Osteocyte (in vitro differentiated cells): ENCODE results near the gene CCDC192. TPM values are rescaled to one million over a fixed set of nuclear protein-coding genes. Genes with fewer than 3 reads are reported as not detected.
A peak's percentile ranks its signal among the peaks of the same experiment; 100 is the strongest.

Source experiments
- DNase-seq: peaks from one replicate; pipeline ENCODE4 v3.0.0; 2021; ENCODE audit warnings: mixed read lengths; ENCODE audit not compliant: unreplicated experiment; ENCODE audit errors: extremely low spot score
- H3K27ac Mint-ChIP-seq: one replicate; pipeline ENCODE4 v1.8.0; 2021; ENCODE audit warnings: mild to moderate bottlenecking, mixed read lengths; ENCODE audit not compliant: unreplicated experiment
- H3K27me3 Mint-ChIP-seq: one replicate; pipeline ENCODE4 v1.8.0; 2021; ENCODE audit warnings: mixed read lengths; ENCODE audit not compliant: unreplicated experiment
- H3K36me3 Mint-ChIP-seq: one replicate; pipeline ENCODE4 v1.8.0; 2021; ENCODE audit warnings: mixed read lengths; ENCODE audit not compliant: unreplicated experiment
- H3K4me1 Mint-ChIP-seq: one replicate; pipeline ENCODE4 v1.8.0; 2021; ENCODE audit warnings: mixed read lengths; ENCODE audit not compliant: unreplicated experiment
- H3K4me3 Mint-ChIP-seq: one replicate; pipeline ENCODE4 v1.8.0; 2021; ENCODE audit warnings: mild to moderate bottlenecking, moderate library complexity, mixed read lengths; ENCODE audit not compliant: unreplicated experiment
- H3K9me3 Mint-ChIP-seq: one replicate; pipeline ENCODE4 v1.8.0; 2021; ENCODE audit warnings: mixed read lengths; ENCODE audit not compliant: unreplicated experiment
- CTCF ChIP-seq: fragments of 200-600 bp; sonication (generic); IDR thresholded peaks from 2 replicates; pipeline ENCODE4 v1.5.0; 2021; ENCODE audit warnings: antibody characterized with exemption, mild to moderate bottlenecking, moderate library complexity
- total RNA-seq: library from RNA; stranded (reverse); gene quantifications from 2 replicates; pipeline ENCODE4 v1.2.1, GENCODE V29; 2021

Gene CCDC192
- total RNA-seq, 1 donor from 2014 or later: not detected

DNA sequence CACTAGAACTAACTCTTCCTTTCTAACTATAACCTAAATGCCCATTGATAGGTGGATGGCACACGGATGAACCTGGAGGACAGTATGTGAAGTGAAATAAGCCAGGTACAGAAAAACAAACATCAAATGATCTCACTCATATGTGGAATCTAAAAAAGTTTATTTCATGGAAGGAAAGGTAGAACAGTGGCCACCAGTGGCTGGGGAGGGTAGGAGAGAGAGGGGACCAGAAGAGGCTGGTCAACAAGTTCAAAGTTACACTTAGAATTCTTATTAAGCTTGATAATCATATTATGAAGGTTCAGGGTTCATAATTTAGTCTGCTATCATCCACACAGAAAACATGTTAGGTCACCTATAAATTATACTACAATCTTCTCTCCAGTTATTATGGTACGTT lies 272.8 kb downstream of the CCDC192 start:
- peak; percentile 10 for TF ChIP-seq CTCF
- H3K4me3 Mint-ChIP-seq: no peak overlapping the region
- H3K27ac Mint-ChIP-seq: no peak overlapping the region
- no peaks in the 10 kb centered on the region for H3K9me3 Mint-ChIP-seq
- H3K4me1 Mint-ChIP-seq: no peaks in the 10 kb centered on the region
- DNase-seq: no peak
- no peaks in the 10 kb centered on the region for H3K27me3 Mint-ChIP-seq
- peaks cover 2% of the 10 kb centered on the region for H3K36me3 Mint-ChIP-seq

GRCh38 chr5:127976525-127976924 lies 273.3 kb downstream of the CCDC192 start:
- Mint-ChIP-seq H3K27me3 (no peaks in the 10 kb centered on the region), H3K27ac (no peak overlapping the region)

GRCh38 chr5:127976991-127977717 lies 274.0 kb downstream of the CCDC192 start:
- H3K27me3 Mint-ChIP-seq: no peaks in the 10 kb centered on the region

More at GRCh38 chr5:127976525-127976924, 273.3 kb downstream of the CCDC192 start:
- DNase-seq: no peak
- Mint-ChIP-seq H3K4me3 (no peak overlapping the region), H3K4me1 (no peaks in the 10 kb centered on the region), H3K36me3 (peaks cover 2% of the 10 kb centered on the region), H3K9me3 (no peaks in the 10 kb centered on the region)
- no peak for TF ChIP-seq CTCF

GRCh38 chr5:127978738-127979300 lies 275.6 kb downstream of the CCDC192 start:
- Mint-ChIP-seq H3K4me1 (no peaks in the 10 kb centered on the region), H3K4me3 (no peak overlapping the region), H3K9me3 (no peaks in the 10 kb centered on the region), H3K36me3 (no peaks in the 10 kb centered on the region), H3K27me3 (no peaks in the 10 kb centered on the region), H3K27ac (no peak overlapping the region)
- no peak for DNase-seq
- TF ChIP-seq CTCF: no peak

More at GRCh38 chr5:127976991-127977717, 274.0 kb downstream of the CCDC192 start:
- H3K4me1 Mint-ChIP-seq: no peaks in the 10 kb centered on the region
- H3K4me3 Mint-ChIP-seq: no peak overlapping the region
- H3K9me3 Mint-ChIP-seq: no peaks in the 10 kb centered on the region
- no peak for TF ChIP-seq CTCF
- peaks cover 2% of the 10 kb centered on the region for H3K36me3 Mint-ChIP-seq
- DNase-seq: no peak
- no peak overlapping the region for H3K27ac Mint-ChIP-seq

DNA sequence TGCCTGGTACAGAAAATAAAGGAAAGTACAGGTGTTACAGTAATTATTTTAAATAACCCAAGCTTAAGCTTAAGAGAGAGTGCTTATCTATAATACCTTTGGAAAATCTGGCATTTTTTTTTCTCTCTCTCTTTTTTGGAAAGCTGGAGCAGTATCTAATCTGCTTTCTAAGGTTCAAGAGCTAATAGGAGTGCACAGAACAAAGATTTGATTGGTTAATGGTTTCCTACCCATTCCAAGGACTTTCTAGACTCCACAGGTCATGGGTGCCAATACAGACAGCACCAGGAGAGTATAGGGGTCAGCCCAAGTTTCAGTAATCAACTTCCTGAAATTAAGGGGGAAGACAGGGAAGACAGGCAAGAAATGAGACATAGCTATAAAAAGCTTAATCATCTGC lies 276.3 kb downstream of the CCDC192 start:
- Mint-ChIP-seq H3K27me3 (no peaks in the 10 kb centered on the region), H3K9me3 (no peaks in the 10 kb centered on the region), H3K4me3 (no peak overlapping the region), H3K4me1 (no peaks in the 10 kb centered on the region), H3K27ac (no peak overlapping the region), H3K36me3 (no peaks in the 10 kb centered on the region)
- DNase-seq: no peak
- no peak for TF ChIP-seq CTCF
